Gastrocnemius medialis (tissue), 4 donors: ENCODE results near the gene SELENOM. TPM values are rescaled to one million over a fixed set of nuclear protein-coding genes. Genes with fewer than 3 reads are reported as not detected.

Experiments
- ATAC-seq, 2 donors: fragments of 150-250 bp; one replicate each; pipeline ENCODE4 v1.9.1; 2016
- DNase-seq, 2 donors: peaks; one replicate each; pipeline ENCODE4 v3.0.0-alpha.2; 2019
- H3K27ac ChIP-seq, 4 donors: fragments of 200-600 bp; sonication (generic); 1 replicate in 1 of 4; 2 replicates in 3 of 4; pipeline ENCODE4 v1.5.1; 2016 to 2018; ENCODE audit warnings: mild to moderate bottlenecking in 2 of 4, moderate library complexity in 1 of 4
- H3K27me3 ChIP-seq, 3 donors: fragments of 200-600 bp; sonication (generic) in 2 of 3; 1 replicate in 1 of 3; 2 replicates in 2 of 3; pipeline versions ENCODE4 v1.5.1 to v1.6.0; 2016 to 2019; ENCODE audit warnings: mild to moderate bottlenecking in 1 of 3, moderate library complexity in 1 of 3
- H3K36me3 ChIP-seq, 2 donors: fragments of 200-600 bp; sonication (generic) in 1 of 2; one replicate each; pipeline ENCODE4 v1.5.1; 2017 to 2018
- H3K4me1 ChIP-seq, 2 donors: fragments of 200-600 bp; sonication (generic) in 1 of 2; one replicate each; pipeline ENCODE4 v1.5.1; 2016 to 2017; ENCODE audit warnings: mild to moderate bottlenecking in 2 of 2
- H3K4me3 ChIP-seq, 4 donors: fragments of 200-600 bp; sonication (generic) in 3 of 4; 1 replicate in 1 of 4; 2 replicates in 3 of 4; pipeline ENCODE4 v1.5.1; 2016 to 2019; ENCODE audit warnings: mild to moderate bottlenecking in 2 of 4
- H3K9me3 ChIP-seq, 3 donors: fragments of 200-600 bp; sonication (generic) in 2 of 3; 1 replicate in 1 of 3; 2 replicates in 2 of 3; pipeline ENCODE4 v1.5.1; 2016 to 2019
- POLR2A ChIP-seq, 2 donors: fragments of 450-650 bp; IDR thresholded peaks; one replicate each; pipeline ENCODE4 v1.6.1; 2017; ENCODE audit warnings: antibody characterized with exemption in 2 of 2, mild to moderate bottlenecking in 2 of 2, moderate library complexity in 2 of 2
- in situ Hi-C, 4 donors: fragments of 200-750 bp; cut with MboI; loops; one replicate each; pipeline versions ENCODE4 v1.15.0 to v1.8.0; 2017; ENCODE audit warnings: low sequenced_read_pairs in 4 of 4
- intact Hi-C: fragments of 100-400 bp; cut with DNase I; formaldehyde crosslinking; loops from one replicate; pipeline ENCODE4 v1.15.1; 2023; ENCODE audit warnings: low total_unique reads
- total RNA-seq, 4 donors: library from RNA; depleted of rRNA; stranded (reverse); fragments of >200 nt; gene quantifications; one replicate each; pipeline versions ENCODE4 v1.1.0 to v1.2.3, GENCODE V29; 2016
- TF ChIP-seq, protein P1 (sequence below), 5 experiments: fragments of 450-650 bp in 3 of 5; fragments of 200-600 bp in 2 of 5; sonication (generic) in 2 of 5; IDR thresholded peaks in 4 of 5; conservative IDR thresholded peaks in 1 of 5; 1 replicate in 4 of 5; 2 replicates in 1 of 5; pipeline ENCODE4 v1.5.1; 2016 to 2019; ENCODE audit warnings: antibody characterized with exemption in 5 of 5, mild to moderate bottlenecking in 3 of 5, moderate library complexity in 3 of 5

Gene SELENOM
- total RNA-seq, 4 donors from 2014 or later, result 144 to 184 (median 157) TPM

DNA sequence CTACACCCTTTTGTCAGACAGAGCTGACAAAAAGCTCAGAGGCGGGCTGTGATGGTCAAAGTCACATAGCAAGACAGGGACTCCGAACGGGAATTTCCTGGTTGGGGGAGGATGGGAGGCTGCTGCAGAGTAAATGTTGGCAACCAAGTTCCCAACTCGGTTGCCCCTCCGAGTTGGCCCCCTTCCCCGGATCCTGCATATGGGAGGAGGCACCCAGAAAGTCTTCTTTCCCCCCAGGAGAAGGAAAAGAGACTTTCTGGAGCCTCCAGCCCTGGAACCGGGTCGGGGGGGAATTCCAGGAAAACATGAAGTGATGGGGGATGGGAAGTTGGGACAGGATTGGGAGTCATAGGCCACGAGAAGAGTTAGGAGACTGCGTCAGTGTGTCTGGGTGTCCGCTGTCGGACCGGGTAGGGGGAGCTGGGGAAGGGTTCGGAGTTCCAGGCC, 614 bp downstream of the SELENOM start:
- TF ChIP-seq POLR2A (IDR thresholded peaks at IDR 0.05), result no peak
- TF ChIP-seq, protein P1, sequence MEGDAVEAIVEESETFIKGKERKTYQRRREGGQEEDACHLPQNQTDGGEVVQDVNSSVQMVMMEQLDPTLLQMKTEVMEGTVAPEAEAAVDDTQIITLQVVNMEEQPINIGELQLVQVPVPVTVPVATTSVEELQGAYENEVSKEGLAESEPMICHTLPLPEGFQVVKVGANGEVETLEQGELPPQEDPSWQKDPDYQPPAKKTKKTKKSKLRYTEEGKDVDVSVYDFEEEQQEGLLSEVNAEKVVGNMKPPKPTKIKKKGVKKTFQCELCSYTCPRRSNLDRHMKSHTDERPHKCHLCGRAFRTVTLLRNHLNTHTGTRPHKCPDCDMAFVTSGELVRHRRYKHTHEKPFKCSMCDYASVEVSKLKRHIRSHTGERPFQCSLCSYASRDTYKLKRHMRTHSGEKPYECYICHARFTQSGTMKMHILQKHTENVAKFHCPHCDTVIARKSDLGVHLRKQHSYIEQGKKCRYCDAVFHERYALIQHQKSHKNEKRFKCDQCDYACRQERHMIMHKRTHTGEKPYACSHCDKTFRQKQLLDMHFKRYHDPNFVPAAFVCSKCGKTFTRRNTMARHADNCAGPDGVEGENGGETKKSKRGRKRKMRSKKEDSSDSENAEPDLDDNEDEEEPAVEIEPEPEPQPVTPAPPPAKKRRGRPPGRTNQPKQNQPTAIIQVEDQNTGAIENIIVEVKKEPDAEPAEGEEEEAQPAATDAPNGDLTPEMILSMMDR (IDR thresholded peaks at IDR 0.05 in 4 of 5, conservative IDR thresholded peaks at IDR 0.05 in 1 of 5), result no peak
- in situ Hi-C loops, result no loop called here
- Histone ChIP-seq H3K27me3 (no peaks in the 10 kb centered on the region), H3K27ac (peak overlapping the region; percentile 93 to 98 (median 96)), H3K36me3 (peaks cover 0 to 5% of the 10 kb centered on the region in 2 donors), H3K4me1 (peaks cover 27 to 36% of the 10 kb centered on the region in 2 donors), H3K4me3 (peak overlapping the region; percentile 68 to 81 (median 80)), H3K9me3 (no peaks in the 10 kb centered on the region)
- DNase-seq, result no peak
- intact Hi-C loops, result loop anchor here (1.0 kb wide), 5 partner anchors 13 to 124 kb away; partner anchors contain the start of gene RNF185
- ATAC-seq, result peak in 1 of 2 donors; percentile 3

DNA sequence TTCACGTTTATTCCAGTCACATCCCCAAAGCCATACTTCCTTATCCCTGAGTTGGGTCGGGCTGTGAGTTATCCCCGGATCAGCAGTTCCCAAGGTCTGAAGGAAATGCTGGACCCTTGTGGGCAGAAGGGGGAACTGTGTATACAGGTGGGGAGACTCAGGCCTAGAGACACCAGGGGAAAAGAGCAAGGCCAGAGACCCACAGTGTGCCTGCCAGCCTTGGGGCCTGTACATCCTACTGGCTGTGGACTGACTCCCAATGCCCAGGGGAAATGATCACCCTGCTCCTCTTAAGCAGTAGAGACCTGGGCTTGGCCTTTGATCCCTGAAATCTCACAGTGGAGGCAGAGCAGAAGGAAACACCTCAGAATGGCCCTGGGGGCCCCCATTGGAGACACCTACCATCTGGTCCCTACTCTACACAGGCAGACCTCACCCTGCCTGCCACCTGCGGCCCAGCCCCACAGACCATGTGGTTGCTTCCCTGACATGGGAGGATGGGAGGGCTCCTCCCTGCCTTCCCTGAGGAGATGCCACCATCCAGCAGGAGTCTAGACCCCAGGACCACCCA, 1.3 kb downstream of the SELENOM start:
- intact Hi-C loops, result no loop called here
- peak overlapping the region; percentile 68 to 81 (median 80) for H3K4me3 ChIP-seq
- no peak for TF ChIP-seq POLR2A (IDR thresholded peaks at IDR 0.05)
- TF ChIP-seq, protein P1 (IDR thresholded peaks at IDR 0.05 in 4 of 5, conservative IDR thresholded peaks at IDR 0.05 in 1 of 5), result peak in 1 of 5 experiments; percentile 18
- H3K9me3 ChIP-seq, result no peaks in the 10 kb centered on the region
- H3K27me3 ChIP-seq, result no peaks in the 10 kb centered on the region
- H3K27ac ChIP-seq, result peak overlapping the region; percentile 93 to 98 (median 96)
- peaks cover 31 to 38% of the 10 kb centered on the region in 2 donors for H3K4me1 ChIP-seq
- peaks cover 0 to 8% of the 10 kb centered on the region in 2 donors for H3K36me3 ChIP-seq
- DNase-seq (no peak), ATAC-seq (no peak)
- in situ Hi-C loops, result no loop called here

DNA sequence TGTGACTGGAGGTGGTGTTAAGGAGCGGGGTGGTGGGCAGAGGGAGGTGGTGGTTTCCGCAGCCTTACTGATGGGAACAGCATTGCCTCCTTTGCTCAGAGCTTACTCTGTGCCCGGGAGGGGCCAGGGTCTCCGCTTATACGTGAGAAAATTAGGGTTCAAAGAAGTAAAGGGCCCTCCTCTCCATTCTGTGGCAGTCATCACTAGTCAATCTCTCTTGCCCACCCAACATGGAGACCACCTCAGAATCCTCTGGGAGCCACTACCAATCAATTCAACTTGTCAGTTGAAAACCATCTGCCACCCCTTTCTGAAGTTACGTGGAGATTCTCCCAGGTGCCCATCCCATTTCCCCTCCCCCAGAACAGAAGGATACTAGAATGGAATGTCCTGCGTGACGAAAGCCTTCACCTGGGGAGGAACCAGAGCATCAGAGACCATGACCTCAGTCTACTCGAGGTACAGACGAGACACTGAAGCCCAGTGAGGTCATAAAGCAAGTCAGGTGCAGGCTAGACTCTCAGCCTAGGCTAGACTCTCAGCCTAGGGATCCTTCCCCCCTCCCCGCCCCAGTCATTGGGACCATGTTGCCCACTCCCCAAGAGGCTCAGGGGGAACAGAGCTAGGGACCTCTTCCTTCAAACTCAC, 2.0 kb downstream of the SELENOM start:
- Histone ChIP-seq H3K9me3 (no peaks in the 10 kb centered on the region), H3K4me1 (peaks cover 31 to 42% of the 10 kb centered on the region in 2 donors), H3K36me3 (peaks cover 0 to 12% of the 10 kb centered on the region in 2 donors), H3K4me3 (no peak overlapping the region), H3K27ac (peak overlapping the region; percentile 93 to 98 (median 96)), H3K27me3 (no peaks in the 10 kb centered on the region)
- ATAC-seq (no peak), DNase-seq (peak in 1 of 2 donors; percentile 9)
- TF ChIP-seq, protein P1 (IDR thresholded peaks at IDR 0.05 in 4 of 5, conservative IDR thresholded peaks at IDR 0.05 in 1 of 5), result no peak
- no peak for TF ChIP-seq POLR2A (IDR thresholded peaks at IDR 0.05)
- in situ Hi-C loops, result no loop called here
- intact Hi-C loops, result no loop called here

DNA sequence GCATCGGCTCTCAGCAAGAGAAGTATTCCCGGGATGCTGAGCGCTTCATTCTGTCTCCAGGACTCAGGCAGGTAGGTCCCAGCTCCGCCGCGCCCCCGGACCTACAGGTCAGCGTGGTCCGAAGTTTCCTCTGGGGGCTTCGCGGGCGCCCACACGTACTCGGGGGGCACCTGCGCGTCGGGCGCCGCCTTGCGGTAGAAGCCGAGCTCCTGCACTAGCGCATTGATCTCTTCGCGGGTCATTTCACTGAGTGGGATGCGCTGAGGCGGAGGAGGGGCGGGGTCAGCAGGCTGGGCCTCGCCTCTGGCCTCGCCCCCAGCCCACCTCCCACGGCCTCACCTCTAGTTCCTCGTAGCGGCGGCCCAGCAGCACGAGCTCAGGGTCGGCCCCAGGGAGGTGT, 2.5 kb downstream of the SELENOM start:
- H3K4me1 ChIP-seq, result peaks cover 31 to 42% of the 10 kb centered on the region in 2 donors
- H3K27ac ChIP-seq, result peak overlapping the region; percentile 93 to 98 (median 96)
- H3K4me3 ChIP-seq, result no peak overlapping the region
- TF ChIP-seq POLR2A (IDR thresholded peaks at IDR 0.05), result no peak
- TF ChIP-seq, protein P1 (IDR thresholded peaks at IDR 0.05 in 4 of 5, conservative IDR thresholded peaks at IDR 0.05 in 1 of 5), result no peak
- no peak for ATAC-seq
- intact Hi-C loops (loop anchor here (5.0 kb wide), 1 partner anchor 187 kb away; the partner anchor contains the start of gene PIK3IP1), in situ Hi-C loops (no loop called here)
- no peaks in the 10 kb centered on the region for H3K27me3 ChIP-seq
- H3K36me3 ChIP-seq, result peaks cover 0 to 17% of the 10 kb centered on the region in 2 donors
- peak in 1 of 2 donors; percentile 14 for DNase-seq
- no peaks in the 10 kb centered on the region for H3K9me3 ChIP-seq
